ENCODE results near the gene AGPAT2. TPM values are rescaled to one million over a fixed set of nuclear protein-coding genes. Genes with fewer than 3 reads are reported as not detected.

AGPAT2 gene
- total RNA-seq, 2 donors from 2014 or later: 152 to 211 TPM

DNA sequence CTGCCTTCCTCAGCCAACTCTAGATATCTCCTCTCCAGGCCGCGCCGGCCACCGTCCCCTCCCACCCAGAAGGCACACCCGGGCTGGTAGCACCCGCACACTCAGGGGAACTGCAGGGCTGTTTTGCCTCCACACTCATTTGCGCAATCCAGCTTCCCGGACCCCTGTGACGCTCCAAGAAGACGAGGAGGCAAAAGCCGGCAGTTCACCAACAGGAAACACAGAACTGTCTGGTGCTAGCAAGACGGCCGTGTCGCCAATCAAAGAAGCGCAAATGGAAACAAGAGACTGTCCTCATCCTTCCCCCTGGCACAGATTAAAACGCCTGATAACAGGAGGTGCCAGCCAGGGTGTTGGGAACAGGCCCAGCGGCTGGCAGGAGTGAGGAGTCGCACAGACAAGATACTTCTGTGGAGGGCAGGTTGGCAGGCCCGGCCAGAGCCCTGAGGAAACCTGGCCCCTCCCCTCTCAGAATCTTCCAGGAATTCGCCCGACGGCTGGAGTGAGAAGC lies 7.8 kb downstream of the AGPAT2 start:
- no peak for DNase-seq

DNA sequence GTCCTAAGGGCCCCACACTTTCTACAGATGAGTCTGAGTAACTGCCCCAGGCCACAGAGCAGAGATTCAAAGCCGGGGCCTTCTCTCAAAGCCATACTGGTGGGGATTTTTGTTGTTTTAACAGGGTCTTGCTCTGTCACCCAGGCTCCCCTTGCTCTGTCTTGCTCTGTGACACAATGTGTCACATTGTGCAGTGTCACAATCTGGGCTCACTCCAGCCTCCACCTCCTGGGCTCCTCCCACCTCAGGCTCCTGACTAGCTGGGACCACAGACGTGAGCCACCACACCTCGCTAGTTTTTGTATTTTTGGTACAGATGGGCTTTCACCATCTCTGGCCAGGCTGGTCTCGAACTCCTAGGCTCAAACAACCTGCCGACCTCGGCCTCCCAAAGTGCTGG lies 8.6 kb downstream of the AGPAT2 start:
- no peak for ATAC-seq
- intact Hi-C loops (cut with DNase I, micrococcal nuclease): no loop called here
- no peak for DNase-seq

More for the DNA sequence above, 7.8 kb downstream of the AGPAT2 start:
- intact Hi-C loops (cut with DNase I, micrococcal nuclease): no loop called here
- no peak for ATAC-seq

DNA sequence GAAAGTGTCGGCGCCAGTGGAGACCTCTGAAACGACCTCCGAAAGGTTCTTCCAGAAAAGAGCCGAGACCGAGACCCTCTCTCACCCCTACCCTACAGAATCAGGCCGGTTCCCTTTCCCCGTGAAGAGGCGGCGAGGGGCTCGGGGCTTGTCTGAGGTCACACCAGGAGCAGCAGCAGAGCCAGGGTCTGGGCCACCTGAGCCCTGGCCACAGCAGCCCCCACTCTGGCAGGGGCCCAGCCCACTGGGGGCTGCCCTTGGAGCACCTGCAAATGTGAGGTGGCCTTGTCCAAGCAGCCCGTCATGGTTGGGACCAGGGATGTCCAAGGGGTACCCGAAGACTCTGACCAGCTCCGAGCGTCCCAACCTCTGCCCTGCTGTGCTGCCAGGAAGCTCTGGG lies 9.2 kb downstream of the AGPAT2 start:
- no peak for DNase-seq
- intact Hi-C loops (cut with DNase I, micrococcal nuclease): no loop called here

DNA sequence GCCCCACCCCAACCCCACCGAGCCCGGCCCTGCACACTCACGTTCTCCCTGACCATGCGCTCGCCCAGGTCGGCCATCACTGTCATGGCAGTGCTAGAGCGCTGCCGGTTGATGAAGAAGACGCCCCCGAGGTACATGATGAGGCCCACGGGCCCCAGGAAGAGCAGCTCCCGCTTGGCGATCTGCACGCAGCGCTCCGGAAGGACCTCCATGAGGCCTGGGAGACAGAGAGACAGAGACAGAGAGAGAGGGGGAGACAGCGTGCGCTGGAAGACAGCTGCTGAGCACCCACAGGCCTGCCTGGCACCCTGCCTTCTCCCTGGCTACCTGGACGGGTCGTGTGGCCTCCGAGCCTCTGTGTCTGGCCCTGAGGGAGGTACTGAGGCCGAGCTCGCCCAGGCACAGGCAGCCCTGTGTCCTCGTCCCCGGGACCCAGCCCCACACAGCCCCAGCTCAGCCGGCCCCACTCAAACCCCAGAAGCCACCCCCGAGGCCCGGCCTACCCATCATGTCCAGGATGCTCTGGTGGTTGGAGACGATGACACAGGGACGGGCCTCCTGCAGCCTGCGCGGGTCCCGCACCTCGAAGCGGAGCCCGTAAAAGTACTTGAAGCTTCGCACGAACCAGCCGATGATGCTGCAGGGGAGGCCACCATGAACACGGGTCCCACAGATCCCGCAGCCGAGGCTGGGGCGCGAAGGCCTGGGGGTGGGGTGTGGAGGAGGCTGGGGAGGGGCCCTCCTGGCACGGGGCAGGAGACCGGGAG lies 10.2 kb downstream of the AGPAT2 start:
- intact Hi-C loops (cut with DNase I, micrococcal nuclease): no loop called here
- no peak for ATAC-seq
- no peak for DNase-seq

More for the DNA sequence above, 9.2 kb downstream of the AGPAT2 start:
- no peak for ATAC-seq

DNA sequence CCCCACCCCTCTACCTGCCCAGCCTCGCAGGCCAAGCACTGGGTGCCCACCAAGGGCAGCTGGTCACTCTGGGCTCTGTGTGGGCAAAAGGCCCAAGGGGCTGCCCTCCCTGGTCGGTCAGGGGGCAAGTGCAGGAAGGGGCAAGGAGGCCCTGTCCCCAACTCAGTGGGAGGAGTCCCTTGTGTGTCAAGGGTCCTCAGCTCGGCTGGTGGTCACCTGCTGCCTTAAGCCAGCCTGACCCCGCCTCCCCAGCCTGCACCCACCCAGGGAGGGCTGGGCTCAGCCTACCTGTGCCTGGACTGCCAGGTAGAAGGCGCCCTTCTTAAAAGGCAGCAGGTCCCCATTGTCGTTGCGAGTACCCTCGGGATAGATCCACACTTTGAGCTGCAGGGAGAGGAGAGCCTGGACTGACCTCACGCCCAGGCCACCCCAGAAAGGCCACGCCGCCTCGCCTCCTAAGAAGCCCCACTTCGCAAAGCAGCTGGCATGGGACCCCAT lies 10.9 kb downstream of the AGPAT2 start:
- ATAC-seq (no peak), DNase-seq (no peak)
- intact Hi-C loops (cut with DNase I, micrococcal nuclease): no loop called here

DNA sequence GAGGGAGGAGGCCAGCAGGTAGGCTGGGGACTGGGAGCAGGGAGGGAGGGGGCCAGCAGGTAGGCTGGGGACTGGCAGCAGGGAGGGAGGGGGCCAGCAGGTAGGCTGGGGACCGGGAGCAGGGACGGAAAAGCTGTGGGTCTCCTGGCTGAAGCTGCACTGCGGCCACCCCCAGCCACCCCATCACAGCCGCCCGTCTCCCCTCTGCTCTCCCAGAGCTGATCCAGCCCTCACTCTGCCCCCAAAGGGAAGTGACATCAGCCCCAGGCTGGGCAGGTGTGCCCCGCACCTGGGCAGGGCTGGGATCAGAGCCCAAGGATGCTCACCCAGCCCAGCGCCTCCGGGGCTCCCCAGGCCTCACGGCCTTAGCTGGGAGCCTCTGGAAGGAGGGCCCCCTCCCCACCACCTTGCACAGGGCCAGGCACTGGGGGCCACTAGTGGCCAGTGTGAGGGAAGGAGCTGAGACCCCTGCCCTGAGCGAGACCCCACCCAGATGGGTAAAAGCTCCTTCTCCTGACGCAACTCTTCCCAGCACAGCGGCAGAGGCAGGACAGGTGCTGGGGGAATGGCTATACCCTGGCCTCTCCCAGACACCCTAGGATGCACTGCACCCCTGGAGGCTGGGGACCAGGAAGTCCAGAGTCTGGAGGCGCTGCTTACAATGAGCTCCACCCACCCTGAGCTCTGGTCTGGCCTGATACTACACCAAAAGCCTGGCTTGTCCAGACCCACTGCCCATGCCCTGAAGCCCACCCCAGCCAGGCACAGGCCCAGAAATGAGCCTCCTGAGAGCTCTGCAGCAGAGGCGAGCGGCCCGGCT lies 11.6 kb downstream of the AGPAT2 start:
- intact Hi-C loops (cut with DNase I, micrococcal nuclease): no loop called here
- ATAC-seq (peak; percentile 60), DNase-seq (no peak)

DNA sequence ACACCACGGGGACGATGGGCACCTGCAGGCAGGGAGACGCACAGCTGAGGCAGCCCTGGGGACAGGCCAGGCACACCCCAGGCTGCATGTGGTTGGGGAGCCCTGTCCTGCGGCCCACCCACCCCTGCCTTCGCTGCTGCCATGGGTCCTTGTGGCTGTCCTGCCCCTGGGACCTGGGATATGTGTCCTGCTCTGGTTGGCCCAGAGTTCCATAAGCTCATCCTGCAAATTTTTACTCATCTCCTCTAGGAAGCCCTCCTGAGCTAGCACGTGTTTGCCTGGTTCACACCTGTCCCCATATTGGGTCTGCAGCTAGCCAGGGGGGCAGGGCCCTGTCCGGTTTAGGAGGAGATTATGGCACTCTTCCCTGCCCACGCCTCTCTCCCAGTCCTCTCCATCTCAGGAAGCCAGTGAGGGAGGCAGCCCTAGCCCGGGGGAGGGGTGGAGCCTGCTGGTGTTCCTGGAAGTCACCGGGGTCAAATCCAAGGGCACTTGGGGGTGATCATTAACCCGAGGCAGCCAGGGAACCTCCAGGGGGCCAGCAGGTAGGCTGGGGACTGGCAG lies 12.4 kb downstream of the AGPAT2 start:
- ATAC-seq: peak; percentile 61
- intact Hi-C loops (cut with DNase I, micrococcal nuclease): no loop called here
- DNase-seq: peak; percentile 76 to 85

DNA sequence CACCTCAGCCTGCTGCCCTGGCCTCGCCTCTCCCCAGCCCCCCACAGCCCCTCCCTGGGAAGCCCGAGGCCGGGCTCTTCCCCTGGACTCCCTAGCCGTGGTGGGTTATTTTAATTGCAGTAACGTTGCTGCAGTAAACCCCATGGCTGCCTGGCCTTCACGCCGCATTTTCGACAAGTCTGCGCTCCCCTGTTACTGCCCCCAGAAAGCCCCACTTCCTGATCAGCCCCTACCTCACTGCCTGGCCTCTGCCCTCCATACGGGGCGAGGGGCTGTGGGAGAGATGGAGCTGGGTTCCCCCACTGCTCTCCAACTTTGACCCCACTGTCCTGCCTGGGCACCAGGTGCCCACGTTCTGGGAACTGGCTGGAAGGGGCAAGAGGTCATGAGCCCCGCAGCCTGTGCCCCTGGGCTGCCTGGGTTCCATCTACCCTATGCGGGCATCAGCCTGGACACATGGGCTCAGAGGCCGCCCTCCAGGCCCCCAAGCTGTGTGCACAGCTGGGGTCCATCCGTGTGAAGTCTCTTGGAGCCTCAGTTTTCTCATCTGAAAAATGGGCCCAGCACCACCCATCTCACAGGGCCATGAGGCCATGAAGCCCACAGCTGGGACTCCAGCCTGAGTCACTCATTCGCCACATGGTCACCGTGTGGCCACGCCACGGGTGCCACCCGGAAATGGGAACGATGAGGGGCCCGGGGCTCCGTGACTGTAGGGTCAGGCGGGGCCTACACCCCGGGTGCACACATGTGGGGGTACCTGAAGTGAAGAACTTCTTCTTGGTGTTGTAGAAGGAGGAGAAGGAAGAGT lies 13.1 kb downstream of the AGPAT2 start:
- intact Hi-C loops (cut with DNase I, micrococcal nuclease): no loop called here
- no peak for DNase-seq
- ATAC-seq: no peak

DNA sequence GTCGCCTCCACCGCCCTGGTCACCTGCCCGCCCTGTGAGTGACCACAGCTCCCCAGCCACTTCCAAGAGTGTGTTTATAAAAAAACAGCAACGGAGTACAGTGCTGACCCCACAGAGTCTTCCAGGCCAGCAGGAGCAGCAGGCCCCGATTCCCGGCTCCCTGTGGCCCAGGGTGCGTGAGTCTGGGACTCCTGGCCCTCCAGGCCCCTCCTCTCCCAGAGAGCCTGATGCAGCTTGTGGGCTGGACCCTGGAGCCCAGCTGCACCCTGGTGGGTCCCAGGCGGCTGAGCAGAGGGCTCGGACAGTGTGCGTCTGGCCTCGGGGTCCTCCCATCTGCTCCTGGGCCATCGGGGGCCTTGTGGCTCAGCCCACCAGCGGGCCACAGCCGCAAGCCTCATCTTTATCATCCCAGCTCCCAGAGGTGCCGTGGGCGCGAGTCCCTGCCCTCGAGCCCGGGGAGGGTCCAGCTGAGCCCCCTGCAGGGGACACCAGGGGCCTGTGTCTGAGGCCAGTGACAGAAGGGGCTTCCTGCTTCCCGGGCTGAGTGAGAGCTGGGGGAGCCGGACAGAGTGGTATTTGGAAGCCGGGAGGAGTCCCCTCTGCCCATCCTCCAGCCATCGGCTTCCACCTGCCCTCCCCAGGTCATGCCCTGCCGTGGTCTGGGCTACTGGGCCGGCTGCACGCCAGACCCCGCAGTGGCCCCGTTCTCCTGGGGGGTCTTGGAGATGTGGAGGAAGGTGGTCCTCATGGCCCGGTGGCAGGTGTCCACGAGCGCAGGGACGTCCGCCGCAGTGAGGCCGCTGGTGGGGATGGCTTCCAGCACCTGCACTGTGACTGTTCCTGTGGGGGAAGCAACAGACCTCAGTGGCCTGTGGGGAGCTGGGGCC lies 13.9 kb downstream of the AGPAT2 start:
- intact Hi-C loops (cut with DNase I, micrococcal nuclease): no loop called here
- DNase-seq: no peak

DNA sequence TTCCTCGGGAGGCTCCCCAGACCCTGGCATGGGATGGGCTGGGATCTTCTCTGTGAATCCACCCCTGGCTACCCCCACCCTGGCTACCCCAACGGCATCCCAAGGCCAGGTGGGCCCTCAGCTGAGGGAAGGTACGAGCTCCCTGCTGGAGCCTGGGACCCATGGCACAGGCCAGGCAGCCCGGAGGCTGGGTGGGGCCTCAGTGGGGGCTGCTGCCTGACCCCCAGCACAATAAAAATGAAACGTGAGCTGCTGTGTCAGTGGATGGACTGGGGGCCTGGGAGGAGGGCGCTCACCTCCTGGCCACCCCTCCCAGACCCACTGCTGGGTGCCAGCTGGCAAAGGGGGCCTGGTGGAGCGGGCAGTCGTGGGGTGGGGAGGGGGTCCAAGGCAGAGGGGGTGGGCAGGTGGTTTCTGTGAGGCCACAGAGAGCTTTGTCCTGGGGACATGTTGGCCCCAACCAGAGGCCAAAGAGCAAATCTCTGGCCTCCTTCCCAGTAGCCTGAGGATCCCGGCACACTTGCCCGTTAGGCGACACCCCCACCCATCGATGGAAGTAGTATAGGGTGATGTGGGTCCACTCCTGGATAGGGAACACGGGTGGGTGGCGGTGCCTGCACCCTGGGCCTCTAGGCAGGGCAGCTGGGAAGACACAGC lies 14.7 kb downstream of the AGPAT2 start:
- DNase-seq: no peak
- no peak for ATAC-seq
- intact Hi-C loops (cut with DNase I, micrococcal nuclease): no loop called here

More for the DNA sequence above, 13.9 kb downstream of the AGPAT2 start:
- ATAC-seq: no peak

DNA sequence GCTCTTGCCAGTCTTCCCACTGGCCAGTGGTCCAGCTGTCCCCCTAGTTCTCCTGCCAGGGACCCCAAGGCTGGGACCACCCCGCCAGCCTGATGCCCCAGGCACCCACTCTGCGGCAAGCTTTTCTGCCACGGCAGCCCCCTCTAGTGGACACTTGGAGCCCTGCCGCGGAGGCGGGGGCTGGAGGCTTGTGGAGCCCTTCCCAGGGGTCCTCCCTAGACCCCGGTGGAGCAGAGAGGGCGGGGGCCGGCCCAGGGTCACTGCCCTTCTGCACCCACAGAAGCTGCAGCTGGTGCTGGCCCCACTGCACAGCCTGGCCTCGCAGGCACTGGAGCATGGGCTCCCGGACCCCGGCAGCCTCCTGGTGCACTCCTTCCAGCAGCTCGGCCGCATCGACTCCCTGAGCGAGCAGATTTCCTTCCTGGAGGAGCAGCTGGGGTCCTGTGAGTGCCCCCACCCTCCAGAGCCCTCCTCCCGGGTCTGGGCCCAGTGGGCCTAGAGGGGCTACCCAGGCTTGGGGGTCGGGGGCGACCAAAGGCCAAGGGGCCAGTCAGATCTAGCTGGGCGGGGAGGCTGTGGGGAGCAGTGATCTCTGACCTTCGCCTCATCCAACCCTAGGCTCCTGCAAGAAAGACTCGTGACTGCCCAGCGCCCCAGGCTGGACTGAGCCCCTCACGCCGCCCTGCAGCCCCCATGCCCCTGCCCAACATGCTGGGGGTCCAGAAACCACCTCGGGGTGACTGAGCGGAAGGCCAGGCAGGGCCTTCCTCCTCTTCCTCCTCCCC lies 15.4 kb downstream of the AGPAT2 start:
- intact Hi-C loops (cut with DNase I, micrococcal nuclease): no loop called here
- peak; percentile 27 for ATAC-seq
- peak in 1 of 2 donors; percentile 61 for DNase-seq

DNA sequence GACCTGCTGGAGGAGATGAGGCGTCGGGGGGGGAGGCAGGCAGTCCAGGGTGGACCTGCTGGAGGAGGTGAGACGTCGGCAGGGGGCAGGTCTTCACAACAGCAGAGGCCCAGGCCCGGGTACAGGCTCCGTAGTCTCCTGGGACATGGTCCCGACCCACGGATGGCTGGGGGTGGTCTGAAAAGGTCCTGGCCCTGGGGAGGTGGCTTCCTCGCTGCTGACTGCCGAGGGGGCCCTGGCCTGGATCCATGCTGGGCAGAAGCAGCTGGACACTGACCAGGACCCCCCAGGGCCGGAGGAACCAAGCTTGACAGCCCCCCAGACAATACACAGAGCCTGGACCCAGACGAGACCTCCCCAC lies 16.0 kb downstream of the AGPAT2 start:
- ATAC-seq (no peak), DNase-seq (no peak)
- intact Hi-C loops (cut with DNase I, micrococcal nuclease): no loop called here

DNA sequence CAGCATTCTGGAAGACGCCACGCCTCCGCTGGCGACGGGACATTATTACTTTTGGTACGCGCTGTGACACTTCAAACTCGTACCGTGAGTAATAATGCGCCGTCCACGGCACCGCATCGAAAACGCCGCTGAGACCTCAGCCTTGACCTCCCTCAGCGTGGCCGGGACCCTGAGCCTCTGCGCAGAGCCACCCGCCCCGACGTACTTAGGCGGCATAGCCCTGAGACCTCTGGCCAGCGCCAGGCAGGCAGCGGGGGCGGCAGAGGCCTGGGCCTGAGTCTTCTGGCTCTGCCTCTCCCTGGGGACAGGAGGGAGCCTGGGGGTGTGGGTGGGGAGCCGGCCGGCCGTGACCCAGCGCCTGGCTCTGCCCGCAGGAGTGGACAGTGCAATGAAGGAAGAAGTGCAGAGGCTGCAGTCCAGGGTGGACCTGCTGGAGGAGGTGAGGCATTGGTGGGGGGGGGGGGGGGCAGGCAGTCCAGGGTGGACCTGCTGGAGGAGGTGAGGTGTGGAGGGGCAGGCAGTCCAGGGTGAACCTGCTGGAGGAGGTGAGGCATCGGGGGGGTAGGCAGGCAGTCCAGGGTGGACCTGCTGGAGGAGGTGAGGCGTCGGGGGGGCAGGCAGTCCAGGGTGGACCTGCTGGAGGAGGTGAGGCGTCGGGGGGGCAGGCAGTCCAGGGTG lies 16.5 kb downstream of the AGPAT2 start:
- ATAC-seq: peak; percentile 10
- no peak for DNase-seq
- intact Hi-C loops (cut with DNase I, micrococcal nuclease): no loop called here

DNA sequence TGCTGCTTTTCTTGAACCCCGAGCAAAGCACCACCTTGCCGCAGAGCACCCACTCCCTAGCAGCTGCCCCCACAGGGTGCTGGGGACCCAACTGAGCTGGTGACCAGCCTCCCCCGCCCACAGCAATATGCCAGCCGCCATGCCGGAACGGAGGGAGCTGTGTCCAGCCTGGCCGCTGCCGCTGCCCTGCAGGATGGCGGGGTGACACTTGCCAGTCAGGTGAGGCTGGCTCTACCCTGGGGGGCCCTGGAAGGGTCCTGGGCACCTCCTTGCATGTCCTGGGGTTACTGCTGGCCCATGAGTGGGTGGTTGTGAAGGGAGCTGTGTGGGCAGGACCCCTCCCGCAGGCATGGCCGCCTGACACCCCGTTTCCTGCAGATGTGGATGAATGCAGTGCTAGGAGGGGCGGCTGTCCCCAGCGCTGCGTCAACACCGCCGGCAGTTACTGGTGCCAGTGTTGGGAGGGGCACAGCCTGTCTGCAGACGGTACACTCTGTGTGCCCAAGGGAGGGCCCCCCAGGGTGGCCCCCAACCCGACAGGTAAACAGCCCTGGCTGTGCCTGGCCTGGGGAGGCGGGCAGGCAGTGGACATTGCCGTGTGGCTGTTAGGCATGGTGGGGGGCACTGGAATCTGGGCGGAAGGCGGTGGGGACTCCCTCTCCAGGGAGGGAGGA lies 17.3 kb downstream of the AGPAT2 start:
- ATAC-seq: no peak
- intact Hi-C loops (cut with DNase I, micrococcal nuclease): no loop called here
- no peak for DNase-seq

DNA sequence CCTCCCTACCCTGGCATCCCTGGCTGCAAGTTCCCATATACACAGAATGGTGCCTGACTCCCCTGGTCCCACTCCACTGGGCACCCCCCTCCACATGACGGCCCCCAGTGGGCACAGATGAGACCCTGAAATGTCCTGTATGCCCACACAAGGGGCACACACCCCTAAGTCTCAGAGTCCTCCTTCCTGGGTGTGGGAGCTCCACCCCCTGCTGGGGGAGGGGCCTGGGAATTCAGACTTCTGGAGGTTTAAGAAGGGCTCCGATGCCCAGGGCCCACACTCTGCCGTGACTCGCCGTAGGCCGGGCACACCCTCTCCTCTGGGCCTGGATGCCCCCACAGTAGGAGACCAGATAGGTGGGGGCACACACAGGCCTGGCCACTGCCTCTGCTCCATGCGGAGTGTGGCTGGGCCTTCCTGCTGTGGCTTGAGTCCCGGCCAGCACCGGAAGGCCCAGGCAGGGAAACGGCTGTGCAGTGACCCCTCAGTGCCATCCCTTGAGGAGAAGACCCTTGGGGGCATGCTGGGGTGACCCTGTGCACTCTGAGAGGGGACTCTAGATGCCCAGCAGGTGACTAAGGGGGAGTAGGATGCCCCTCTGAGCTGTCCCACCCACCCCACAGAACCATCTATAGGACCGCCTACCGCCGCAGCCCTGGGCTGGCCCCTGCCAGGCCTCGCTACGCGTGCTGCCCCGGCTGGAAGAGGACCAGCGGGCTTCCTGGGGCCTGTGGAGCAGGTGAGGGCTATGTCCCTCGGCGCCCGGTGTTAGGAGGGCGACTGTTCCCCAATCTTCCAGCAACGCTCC lies 18.1 kb downstream of the AGPAT2 start:
- peak; percentile 21 for ATAC-seq

More for the DNA sequence above, 18.1 kb downstream of the AGPAT2 start:
- no peak for DNase-seq
- intact Hi-C loops (cut with DNase I, micrococcal nuclease): no loop called here

All from left colon (tissue), 2 donors.